Melanocyte of skin (primary cell): ENCODE measurements around the gene CADM1. TPM values are rescaled to one million over a fixed set of nuclear protein-coding genes. Genes with fewer than 3 reads are reported as not detected.

Experiments used
- small RNA-seq, 2 donors: library from RNA; depleted of rRNA; stranded (forward); fragments of <200 nt; gene quantifications; one replicate each; pipeline ENCODE3, GENCODE V24; 2012
- total RNA-seq, 2 donors: library from RNA; depleted of rRNA; stranded (reverse); fragments of >200 nt; gene quantifications; 2 replicates each; pipeline ENCODE4 v1.2.3, GENCODE V29; 2012

CADM1 gene
- 10 to 100 TPM; 16.0 to 41.3 TPM for total RNA-seq

DNA sequence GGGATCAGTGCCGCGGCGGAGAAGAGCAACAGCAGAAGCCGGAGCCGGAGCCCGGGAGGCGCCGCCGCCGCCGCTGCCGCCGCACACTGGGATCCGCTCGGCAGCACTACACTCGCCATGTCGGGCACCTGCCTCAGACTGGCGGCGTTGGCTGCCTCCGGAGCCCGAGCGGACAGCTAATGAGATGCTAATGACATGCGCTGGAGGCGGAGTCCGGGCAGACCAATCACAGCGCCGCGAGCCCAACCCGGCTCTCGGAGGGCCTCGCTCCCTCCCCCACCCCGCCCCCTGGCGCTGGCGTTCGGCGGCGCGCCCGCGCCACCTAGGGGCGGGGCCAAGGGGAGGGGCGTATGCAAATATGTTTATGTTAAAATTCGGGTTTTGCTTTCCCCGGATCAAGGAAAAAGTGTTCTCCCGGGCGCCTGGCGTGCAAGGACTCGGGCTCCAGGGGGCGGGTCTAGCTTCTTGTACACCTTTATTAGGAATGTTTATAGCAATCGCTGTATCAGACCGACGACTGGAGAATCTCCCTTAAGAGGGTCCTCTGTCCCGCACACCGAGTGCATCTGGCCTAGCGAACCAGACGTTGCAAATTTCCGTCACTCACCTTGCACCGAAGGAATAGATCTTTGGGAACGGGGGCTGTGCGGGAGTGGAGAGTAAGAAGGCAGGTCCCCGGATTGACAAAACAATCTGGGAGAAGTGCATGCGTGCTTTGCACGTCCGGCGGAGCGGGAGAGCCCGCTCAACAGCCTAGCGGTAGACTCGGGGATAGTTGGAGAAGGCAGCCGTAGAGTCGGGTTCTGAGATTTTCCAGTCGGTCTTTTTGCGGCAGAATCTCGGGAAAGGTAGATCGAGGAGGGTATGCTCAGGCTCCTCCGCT lies at the start of gene CADM1:
Gene CADM1, minus strand, starts transcription at position 140 of the 883 bp plus-strand sequence.

Small RNAs within 50 kb of the gene (small RNA-seq; reads per million reads assigned to genes)
- gene RF01293 = 0 reads per million in 2 donors
